Fibroblast of skin of scalp (primary cell): Measurements from ENCODE around the gene CFAP221. TPM values are rescaled to one million over a fixed set of nuclear protein-coding genes. Genes with fewer than 3 reads are reported as not detected.

ENCODE experiments used
- DNase-seq: peaks from one replicate; pipeline ENCODE4 v3.0.0-alpha.2; 2013
- polyA plus RNA-seq, 2 experiments: library from polyadenylated mRNA; unstranded; fragments of 120-200 nt; gene quantifications; one replicate each; pipeline ENCODE4 v1.2.1, GENCODE V29; 2013; ENCODE audit not compliant: insufficient read length in 2 of 2

Gene CFAP221
- 0.28 TPM for polyA plus RNA-seq (2013, experiment 1 of 2; ENCODE audit: insufficient read length)
- 0.52 TPM for polyA plus RNA-seq (2013, experiment 2 of 2; ENCODE audit: insufficient read length)

- DNase-seq = peak; percentile 58
Observed at GRCh38 chr2:119544075-119544938, at the start of gene CFAP221. CFAP221 (plus strand) TSS chr2:119544449; CDS start chr2:119546132, 1,683 bp downstream.

- no peak for DNase-seq
Observed at GRCh38 chr2:119495948-119496347, 48.3 kb upstream of the CFAP221 start.

GRCh38 chr2:119496682-119497081, 47.6 kb upstream of the CFAP221 start:
- no peak for DNase-seq

- DNase-seq = no peak
Observed at GRCh38 chr2:119508756-119509155, 35.5 kb upstream of the CFAP221 start.

GRCh38 chr2:119511989-119512388, 32.3 kb upstream of the CFAP221 start:
- DNase-seq = no peak

- DNase-seq = no peak
Observed at GRCh38 chr2:119512946-119513345, 31.3 kb upstream of the CFAP221 start.

- DNase-seq = no peak
Observed at GRCh38 chr2:119513832-119514231, 30.4 kb upstream of the CFAP221 start.

- DNase-seq = no peak
Observed at GRCh38 chr2:119516121-119516520, 28.1 kb upstream of the CFAP221 start.

- DNase-seq = peak; percentile 31
Observed at GRCh38 chr2:119517433-119517832, 26.8 kb upstream of the CFAP221 start.

GRCh38 chr2:119518401-119519056, 25.7 kb upstream of the CFAP221 start:
- DNase-seq = no peak

GRCh38 chr2:119519057-119519408, 25.2 kb upstream of the CFAP221 start:
- DNase-seq = no peak

GRCh38 chr2:119520696-119521432, 23.4 kb upstream of the CFAP221 start:
- DNase-seq = no peak

- DNase-seq = no peak
Observed at GRCh38 chr2:119521433-119522050, 22.7 kb upstream of the CFAP221 start.

- no peak for DNase-seq
Observed at GRCh38 chr2:119522671-119523070, 21.6 kb upstream of the CFAP221 start.

GRCh38 chr2:119523383-119523951, 20.8 kb upstream of the CFAP221 start:
- DNase-seq = no peak

GRCh38 chr2:119523952-119524694, 20.1 kb upstream of the CFAP221 start, which contains the start of gene SCTR:
SCTR (minus strand) TSS chr2:119524483; CDS start chr2:119524226, 257 bp downstream.
- no peak for DNase-seq

- DNase-seq = no peak
Observed at GRCh38 chr2:119525614-119526013, 18.6 kb upstream of the CFAP221 start.

GRCh38 chr2:119527999-119528398, 16.2 kb upstream of the CFAP221 start:
- no peak for DNase-seq

GRCh38 chr2:119531292-119531691, 13.0 kb upstream of the CFAP221 start:
- no peak for DNase-seq

- no peak for DNase-seq
Observed at GRCh38 chr2:119533560-119533959, 10.7 kb upstream of the CFAP221 start.

GRCh38 chr2:119536211-119536610, 8.0 kb upstream of the CFAP221 start:
- no peak for DNase-seq
